ENCODE results near the gene SNX8.

The SNX8 gene

GRCh38 chr7:2314209-2314955 lies at the start of gene SNX8:
Gene SNX8 (minus strand): TSS chr7:2314441. CDS start chr7:2314421, 20 bp downstream.
- no peak for TF ChIP-seq CTCF (IDR thresholded peaks at IDR 0.05; ENCODE audit: low read depth, low read length)
- H3K4me3 ChIP-seq (ENCODE audit: low read depth, low read length), result peak within 1 kb of the TSS; percentile 82

GRCh38 chr7:2362385-2363088 lies 48.3 kb upstream of the SNX8 start:
- H3K4me3 ChIP-seq (ENCODE audit: low read depth, low read length), result no peak overlapping the region
- no peak for TF ChIP-seq CTCF (IDR thresholded peaks at IDR 0.05; ENCODE audit: low read depth, low read length)

GRCh38 chr7:2360796-2361195 lies 46.6 kb upstream of the SNX8 start:
- TF ChIP-seq CTCF (IDR thresholded peaks at IDR 0.05; ENCODE audit: low read depth, low read length), result no peak
- no peak overlapping the region for H3K4me3 ChIP-seq (ENCODE audit: low read depth, low read length)

- H3K4me3 ChIP-seq (ENCODE audit: low read depth, low read length), result no peak overlapping the region
- no peak for TF ChIP-seq CTCF (IDR thresholded peaks at IDR 0.05; ENCODE audit: low read depth, low read length)
These were observed 45.4 kb upstream of the SNX8 start for GRCh38 chr7:2359610-2360009.

- no peak for TF ChIP-seq CTCF (IDR thresholded peaks at IDR 0.05; ENCODE audit: low read depth, low read length)
- no peak overlapping the region for H3K4me3 ChIP-seq (ENCODE audit: low read depth, low read length)
These were observed 44.8 kb upstream of the SNX8 start for GRCh38 chr7:2358968-2359527.

GRCh38 chr7:2357571-2357970 lies 43.3 kb upstream of the SNX8 start:
- no peak overlapping the region for H3K4me3 ChIP-seq (ENCODE audit: low read depth, low read length)
- no peak for TF ChIP-seq CTCF (IDR thresholded peaks at IDR 0.05; ENCODE audit: low read depth, low read length)

GRCh38 chr7:2357165-2357564 lies 42.9 kb upstream of the SNX8 start:
- TF ChIP-seq CTCF (IDR thresholded peaks at IDR 0.05; ENCODE audit: low read depth, low read length), result no peak
- H3K4me3 ChIP-seq (ENCODE audit: low read depth, low read length), result no peak overlapping the region

Measured in WI38 (cell line).